Measurements from ENCODE around the gene TSEN2. TPM values are rescaled to one million over a fixed set of nuclear protein-coding genes. Genes with fewer than 3 reads are reported as not detected.
"Not testable (repeated sequence)": the region's sequence is repeated elsewhere in the genome, so short reads cannot be mapped to it uniquely, and the experiment has no call there.

TSEN2 gene
- total RNA-seq, 4 donors from 2014 or later: 8.1 to 39.9 (median 32.6) TPM

DNA sequence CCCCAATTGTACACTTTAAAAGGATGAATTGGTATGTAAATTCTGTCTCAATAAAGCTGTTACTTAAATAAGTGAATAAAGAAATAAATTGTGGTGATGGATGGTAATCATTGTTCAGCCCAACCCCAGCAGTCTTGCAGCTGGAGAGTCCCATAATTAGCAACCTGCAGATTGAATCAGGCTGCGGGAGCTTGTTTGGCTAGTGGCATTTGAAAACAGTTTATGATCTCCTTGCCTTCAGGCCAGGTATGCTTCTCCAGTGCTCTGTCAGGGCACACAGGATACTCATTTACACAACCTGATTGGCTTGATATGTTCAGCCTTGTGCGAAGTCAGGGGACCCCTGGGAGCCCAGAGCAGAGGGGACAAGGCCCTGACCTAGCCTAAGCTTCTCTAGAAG lies 16.5 kb upstream of the TSEN2 start:
- Histone ChIP-seq H3K4me3 (no peak overlapping the region), H3K27ac (no peak overlapping the region), H3K27me3 (no peaks in the 10 kb centered on the region), H3K36me3 (no peaks in the 10 kb centered on the region), H3K4me1 (peaks cover 0 to 2% (median 0%) of the 10 kb centered on the region in 4 donors), H3K9me3 (no peaks in the 10 kb centered on the region)
- TF ChIP-seq CTCF (IDR thresholded peaks at IDR 0.05) (no peak), POLR2A (IDR thresholded peaks at IDR 0.05) (no peak)
- peak in 1 of 3 donors; percentile 5 for DNase-seq

DNA sequence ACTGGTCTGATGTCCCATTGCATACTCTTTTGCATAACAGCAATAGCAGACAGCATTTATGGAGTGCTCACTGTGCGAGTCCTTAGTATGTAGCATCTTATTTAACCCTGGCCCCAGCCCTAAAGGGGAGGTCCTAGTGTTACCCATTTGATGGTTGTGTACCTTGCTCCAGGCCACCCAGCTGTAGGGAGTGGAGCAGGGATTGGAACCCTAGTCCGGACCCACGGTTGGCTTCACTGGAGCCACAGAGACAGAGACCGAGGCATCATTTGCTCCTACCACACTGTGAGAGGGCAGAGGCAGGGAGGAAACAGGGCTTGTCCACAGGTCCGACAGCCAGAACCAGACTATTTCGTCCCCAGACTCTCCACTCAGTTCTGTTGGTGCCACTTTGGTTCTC lies 16.0 kb upstream of the TSEN2 start:
- H3K4me3 ChIP-seq: no peak overlapping the region
- H3K27ac ChIP-seq: no peak overlapping the region
- H3K9me3 ChIP-seq: no peaks in the 10 kb centered on the region
- TF ChIP-seq CTCF (IDR thresholded peaks at IDR 0.05) (no peak), POLR2A (IDR thresholded peaks at IDR 0.05) (no peak)
- H3K27me3 ChIP-seq: no peaks in the 10 kb centered on the region
- H3K36me3 ChIP-seq: no peaks in the 10 kb centered on the region
- H3K4me1 ChIP-seq: no peaks in the 10 kb centered on the region
- DNase-seq: no peak

GRCh38 chr3:12468757-12469156 lies 15.5 kb upstream of the TSEN2 start:
- TF ChIP-seq POLR2A (IDR thresholded peaks at IDR 0.05) (no peak), CTCF (IDR thresholded peaks at IDR 0.05) (no peak)
- DNase-seq: no peak

DNA sequence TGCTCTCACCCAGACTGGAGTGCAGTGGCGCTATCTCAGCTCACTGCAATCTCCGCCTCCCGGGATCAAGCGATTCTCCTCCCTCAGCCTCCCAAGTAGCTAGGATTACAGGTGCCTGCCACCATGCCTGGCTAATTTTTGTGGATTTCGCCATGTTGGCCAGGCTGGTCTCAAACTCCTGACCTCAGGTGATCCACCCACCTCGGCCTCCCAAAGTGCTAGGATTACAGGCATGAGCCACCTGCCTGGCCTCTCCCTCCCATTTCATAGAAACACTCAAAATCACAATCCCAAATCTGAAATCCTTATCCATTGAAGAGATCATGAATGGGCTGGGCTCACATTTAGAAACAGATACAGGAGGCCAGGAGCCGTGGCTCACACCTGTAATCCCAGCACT lies 15.1 kb upstream of the TSEN2 start:
- not testable (repeated sequence) for H3K27me3 ChIP-seq, H3K4me3 ChIP-seq, H3K9me3 ChIP-seq, DNase-seq, H3K36me3 ChIP-seq, H3K27ac ChIP-seq, H3K4me1 ChIP-seq

More at GRCh38 chr3:12468757-12469156, 15.5 kb upstream of the TSEN2 start:
- no peaks in the 10 kb centered on the region for H3K9me3 ChIP-seq
- H3K27me3 ChIP-seq: no peaks in the 10 kb centered on the region
- no peaks in the 10 kb centered on the region for H3K36me3 ChIP-seq
- H3K27ac ChIP-seq: no peak overlapping the region
- H3K4me1 ChIP-seq: no peaks in the 10 kb centered on the region
- H3K4me3 ChIP-seq: no peak overlapping the region

DNA sequence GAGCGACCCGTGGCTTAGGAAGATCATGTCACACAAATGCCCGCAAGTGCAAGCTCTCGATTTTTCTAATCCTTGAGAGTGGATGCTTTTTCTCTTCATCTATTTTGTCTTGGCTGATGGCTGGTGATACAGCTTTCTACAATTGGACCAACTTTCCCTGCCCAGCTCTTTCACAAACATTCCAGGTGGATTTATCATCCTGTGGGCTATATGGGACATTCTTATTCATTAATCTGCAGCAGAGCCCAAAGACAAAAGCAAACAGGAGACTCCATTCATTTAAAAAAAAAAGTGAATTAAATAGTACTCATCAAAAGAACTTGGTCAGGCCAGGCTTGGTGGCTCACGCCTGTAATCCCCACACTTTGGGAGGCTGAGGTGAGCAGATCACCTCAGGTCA lies 14.2 kb upstream of the TSEN2 start:
- no peaks in the 10 kb centered on the region for H3K9me3 ChIP-seq
- DNase-seq: no peak
- no peaks in the 10 kb centered on the region for H3K36me3 ChIP-seq
- no peaks in the 10 kb centered on the region for H3K4me1 ChIP-seq
- H3K27me3 ChIP-seq: no peaks in the 10 kb centered on the region
- no peak for TF ChIP-seq CTCF (IDR thresholded peaks at IDR 0.05)
- TF ChIP-seq POLR2A (IDR thresholded peaks at IDR 0.05): no peak
- no peak overlapping the region for H3K4me3 ChIP-seq
- no peak overlapping the region for H3K27ac ChIP-seq

GRCh38 chr3:12470680-12471079 lies 13.6 kb upstream of the TSEN2 start:
- DNase-seq: no peak
- no peaks in the 10 kb centered on the region for H3K4me1 ChIP-seq
- H3K36me3 ChIP-seq: no peaks in the 10 kb centered on the region
- H3K9me3 ChIP-seq: no peaks in the 10 kb centered on the region
- TF ChIP-seq POLR2A (IDR thresholded peaks at IDR 0.05): no peak
- TF ChIP-seq CTCF (IDR thresholded peaks at IDR 0.05): no peak
- H3K27ac ChIP-seq: no peak overlapping the region
- H3K4me3 ChIP-seq: no peak overlapping the region
- H3K27me3 ChIP-seq: no peaks in the 10 kb centered on the region
